ENCODE measurements around the gene MCRS1.

DNA sequence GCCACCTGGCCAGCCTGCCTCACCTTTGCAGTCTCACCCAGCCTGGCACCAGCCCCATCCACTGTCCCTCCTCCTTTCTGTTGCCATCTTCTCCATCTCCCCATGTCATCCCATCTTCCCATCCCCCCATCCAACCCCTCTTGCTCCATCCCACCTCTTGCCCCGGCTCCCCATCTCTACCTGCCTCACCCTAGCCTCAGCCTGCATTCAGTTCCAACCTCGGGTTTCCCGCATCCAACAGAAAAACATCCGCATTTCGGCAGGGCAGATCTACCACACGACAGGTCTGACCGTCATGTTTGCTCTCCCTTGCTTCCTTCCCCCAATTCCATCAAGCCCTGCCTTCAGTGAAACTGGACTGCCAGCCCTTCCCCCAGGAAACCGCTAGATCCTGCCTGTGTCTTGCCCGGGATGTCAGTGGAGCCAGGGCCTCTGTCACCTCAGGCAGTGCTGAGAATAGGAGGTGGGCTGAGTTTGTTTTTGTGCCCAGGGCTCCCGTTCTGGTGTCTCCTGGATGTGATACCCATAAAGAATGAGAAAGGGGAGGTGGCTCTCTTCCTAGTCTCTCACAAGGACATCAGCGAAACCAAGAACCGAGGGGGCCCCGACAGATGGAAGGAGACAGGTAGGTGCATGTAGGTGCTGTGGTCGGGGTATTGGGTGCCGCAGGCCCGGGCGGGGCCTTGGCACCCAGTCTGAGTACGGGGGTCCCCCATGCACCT lies 26.6 kb downstream of the MCRS1 start:
- no peak for TF ChIP-seq ZNF274 (IDR thresholded peaks at IDR 0.05; ENCODE audit: low read depth, low read length)
- TF ChIP-seq SUZ12 (IDR thresholded peaks at IDR 0.05; ENCODE audit: extremely low read depth, insufficient read depth, insufficient read length) = no peak

Measured in NT2/D1 (cell line).